Activated CD8-positive, alpha-beta T cell treated with anti-CD3 and anti-CD28 coated beads, Interleukin-2, amount 10 ng/mL, durations not matched to agents 7 days and 5 days (primary cell): Measurements from ENCODE around the gene LAPTM5. TPM values are rescaled to one million over a fixed set of nuclear protein-coding genes. Genes with fewer than 3 reads are reported as not detected.
A peak's percentile ranks its signal among the peaks of the same experiment; 100 is the strongest.
"Not testable (repeated sequence)": the region's sequence is repeated elsewhere in the genome, so short reads cannot be mapped to it uniquely, and the experiment has no call there.

Source experiments
- ATAC-seq: fragments of 150-1000 bp; cut with Tn5 transposase; one replicate; pipeline ENCODE4 v1.10.0; 2021; ENCODE audit warnings: moderate library complexity
- CTCF ChIA-PET: fragments of 350-600 bp; sonication (Branson Sonifier 250); formaldehyde crosslinking; loops from one replicate; lab custom pipeline; 2021; ENCODE audit warnings: antibody characterized with exemption; lab: Charles Lee
- POLR2A ChIA-PET: fragments of 350-600 bp; sonication (Branson Sonifier 250); formaldehyde crosslinking; loops from one replicate; lab custom pipeline; 2021; ENCODE audit warnings: antibody characterized with exemption; lab: Charles Lee
- DNase-seq: peaks from one replicate; pipeline ENCODE4 v3.0.0-alpha.2; 2020
- H3K27ac Mint-ChIP-seq: one replicate; pipeline ENCODE4 v1.8.0; 2021; ENCODE audit warnings: mild to moderate bottlenecking, mixed read lengths
- H3K27me3 Mint-ChIP-seq: one replicate; pipeline ENCODE4 v1.8.0; 2021; ENCODE audit warnings: low read depth, mixed read lengths
- H3K36me3 Mint-ChIP-seq: one replicate; pipeline ENCODE4 v1.8.0; 2021; ENCODE audit warnings: low read depth, mixed read lengths
- H3K4me1 Mint-ChIP-seq: one replicate; pipeline ENCODE4 v1.8.0; 2021; ENCODE audit warnings: low read depth, mixed read lengths
- H3K4me3 Mint-ChIP-seq: one replicate; pipeline ENCODE4 v1.8.0; 2021; ENCODE audit warnings: mild to moderate bottlenecking, mixed read lengths
- H3K9me3 Mint-ChIP-seq: one replicate; pipeline ENCODE4 v1.8.0; 2022; ENCODE audit warnings: mixed read lengths; ENCODE audit not compliant: insufficient read depth
- total RNA-seq, 2 experiments: library from RNA; stranded (reverse); gene quantifications; one replicate each; pipeline ENCODE4 v1.2.3, GENCODE V29; 2021

LAPTM5 gene
- total RNA-seq, 2 experiments from 2014 or later, result 407 to 413 TPM

- H3K27ac Mint-ChIP-seq, H3K36me3 Mint-ChIP-seq, H3K9me3 Mint-ChIP-seq, H3K27me3 Mint-ChIP-seq, H3K4me3 Mint-ChIP-seq, ATAC-seq, DNase-seq: not testable (repeated sequence)
- peaks cover 58% of the 10 kb centered on the region for H3K4me1 Mint-ChIP-seq
- ChIA-PET CTCF (interaction anchor here (1.4 to 17.9 kb wide), 4 partner anchors 10 to 44 kb away, joined by 4 to 242 read pairs (median 76); partner anchors contain the start of gene MATN1), POLR2A (interaction anchor here (14.0 kb wide), 1 partner anchor 19 kb away, joined by 290 read pairs; no protein-coding TSS in a partner anchor)
These were observed 9.4 kb upstream of the LAPTM5 start for GRCh38 chr1:30766948-30767347.

- POLR2A ChIA-PET, result interaction anchor here (1.2 to 14.0 kb wide), 2 partner anchors 8 to 18 kb away, joined by 12 to 290 read pairs; partner anchors contain the start of gene LAPTM5
- CTCF ChIA-PET, result interaction anchor here (1.4 to 17.9 kb wide), 4 partner anchors 9 to 43 kb away, joined by 4 to 242 read pairs (median 76); partner anchors contain the start of gene MATN1
- H3K4me1 Mint-ChIP-seq, result peaks cover 70% of the 10 kb centered on the region
- no peak overlapping the region for H3K4me3 Mint-ChIP-seq
- H3K27me3 Mint-ChIP-seq, result no peaks in the 10 kb centered on the region
- no peak for DNase-seq
- H3K27ac Mint-ChIP-seq, result peak overlapping the region; percentile 80
- H3K36me3 Mint-ChIP-seq, result no peaks in the 10 kb centered on the region
- no peaks in the 10 kb centered on the region for H3K9me3 Mint-ChIP-seq
- peak; percentile 57 for ATAC-seq
These were observed 8.2 kb upstream of the LAPTM5 start for GRCh38 chr1:30765556-30766434.

GRCh38 chr1:30764939-30765555 is 7.5 kb upstream of the LAPTM5 start:
- POLR2A ChIA-PET, result interaction anchor here (1.2 to 14.0 kb wide), 2 partner anchors 8 to 17 kb away, joined by 12 to 290 read pairs; partner anchors contain the start of gene LAPTM5

GRCh38 chr1:30764396-30764795 is 6.8 kb upstream of the LAPTM5 start:
- no peak for DNase-seq
- no peaks in the 10 kb centered on the region for H3K9me3 Mint-ChIP-seq
- H3K27me3 Mint-ChIP-seq, result no peaks in the 10 kb centered on the region
- H3K36me3 Mint-ChIP-seq, result no peaks in the 10 kb centered on the region
- ChIA-PET POLR2A (interaction anchor here (14.0 kb wide), 1 partner anchor 16 kb away, joined by 290 read pairs; no protein-coding TSS in a partner anchor), CTCF (interaction anchor here (4.5 to 17.9 kb wide), 3 partner anchors 14 to 41 kb away, joined by 40 to 242 read pairs (median 139); partner anchors contain the start of gene MATN1)
- H3K4me3 Mint-ChIP-seq, result no peak overlapping the region
- H3K27ac Mint-ChIP-seq, result peak overlapping the region; percentile 80
- peaks cover 84% of the 10 kb centered on the region for H3K4me1 Mint-ChIP-seq
- ATAC-seq, result no peak

More at GRCh38 chr1:30764939-30765555, 7.5 kb upstream of the LAPTM5 start:
- Mint-ChIP-seq H3K9me3 (no peaks in the 10 kb centered on the region), H3K27me3 (no peaks in the 10 kb centered on the region), H3K27ac (peak overlapping the region; percentile 80), H3K36me3 (no peaks in the 10 kb centered on the region), H3K4me1 (peaks cover 77% of the 10 kb centered on the region), H3K4me3 (no peak overlapping the region)
- DNase-seq (no peak), ATAC-seq (no peak)
- CTCF ChIA-PET, result interaction anchor here (2.5 to 17.9 kb wide), 3 partner anchors 14 to 42 kb away, joined by 14 to 242 read pairs (median 139); partner anchors contain the start of gene MATN1

GRCh38 chr1:30763651-30764248 is 6.2 kb upstream of the LAPTM5 start:
- ChIA-PET CTCF (interaction anchor here (3.3 to 17.9 kb wide), 5 partner anchors 14 to 40 kb away, joined by 18 to 242 read pairs (median 40); partner anchors contain the start of gene MATN1), POLR2A (interaction anchor here (14.0 kb wide), 1 partner anchor 16 kb away, joined by 290 read pairs; no protein-coding TSS in a partner anchor)
- Mint-ChIP-seq H3K36me3 (no peaks in the 10 kb centered on the region), H3K4me3 (no peak overlapping the region), H3K9me3 (no peaks in the 10 kb centered on the region), H3K27me3 (no peaks in the 10 kb centered on the region), H3K27ac (peak overlapping the region; percentile 39), H3K4me1 (peaks cover 88% of the 10 kb centered on the region)
- no peak for DNase-seq
- ATAC-seq, result no peak

GRCh38 chr1:30762930-30763650 is 5.5 kb upstream of the LAPTM5 start:
- no peaks in the 10 kb centered on the region for H3K36me3 Mint-ChIP-seq
- no peak for ATAC-seq
- ChIA-PET POLR2A (interaction anchor here (14.0 kb wide), 1 partner anchor 15 kb away, joined by 290 read pairs; no protein-coding TSS in a partner anchor), CTCF (interaction anchor here (1.4 to 17.9 kb wide), 6 partner anchors 13 to 40 kb away, joined by 5 to 242 read pairs (median 32); partner anchors contain the start of gene MATN1)
- H3K4me3 Mint-ChIP-seq, result no peak overlapping the region
- DNase-seq, result no peak
- no peaks in the 10 kb centered on the region for H3K27me3 Mint-ChIP-seq
- H3K27ac Mint-ChIP-seq, result peak overlapping the region; percentile 78
- no peaks in the 10 kb centered on the region for H3K9me3 Mint-ChIP-seq
- H3K4me1 Mint-ChIP-seq, result peaks cover 89% of the 10 kb centered on the region

GRCh38 chr1:30762152-30762929 is 4.8 kb upstream of the LAPTM5 start:
- no peaks in the 10 kb centered on the region for H3K9me3 Mint-ChIP-seq
- H3K36me3 Mint-ChIP-seq, result peaks cover under 1% of the 10 kb centered on the region
- H3K27me3 Mint-ChIP-seq, result no peaks in the 10 kb centered on the region
- peaks cover 90% of the 10 kb centered on the region for H3K4me1 Mint-ChIP-seq
- no peak for DNase-seq
- CTCF ChIA-PET, result interaction anchor here (1.2 to 17.9 kb wide), 8 partner anchors 10 to 167 kb away, joined by 3 to 242 read pairs (median 20); partner anchors contain the start of gene MATN1
- no peak for ATAC-seq
- H3K4me3 Mint-ChIP-seq, result no peak overlapping the region
- H3K27ac Mint-ChIP-seq, result peak overlapping the region; percentile 70
- POLR2A ChIA-PET, result interaction anchor here (14.0 kb wide), 1 partner anchor 14 kb away, joined by 290 read pairs; no protein-coding TSS in a partner anchor

GRCh38 chr1:30761381-30762151 is 4.0 kb upstream of the LAPTM5 start:
- no peak overlapping the region for H3K4me3 Mint-ChIP-seq
- ChIA-PET CTCF (interaction anchor here (1.2 to 17.9 kb wide), 9 partner anchors 9 to 167 kb away, joined by 3 to 242 read pairs (median 18); partner anchors contain the start of gene MATN1), POLR2A (interaction anchor here (0.8 to 14.0 kb wide), 4 partner anchors 9 to 43 kb away, joined by 3 to 290 read pairs (median 5); no protein-coding TSS in a partner anchor)

GRCh38 chr1:30760596-30761324 is 3.2 kb upstream of the LAPTM5 start:
- Mint-ChIP-seq H3K4me3 (peak overlapping the region; percentile 64), H3K27me3 (no peaks in the 10 kb centered on the region), H3K9me3 (no peaks in the 10 kb centered on the region), H3K36me3 (peaks cover 16% of the 10 kb centered on the region), H3K27ac (peak overlapping the region; percentile 83), H3K4me1 (peaks cover 81% of the 10 kb centered on the region)
- ChIA-PET CTCF (interaction anchor here (1.2 to 17.9 kb wide), 9 partner anchors 8 to 168 kb away, joined by 3 to 242 read pairs (median 18); partner anchors contain the start of gene MATN1), POLR2A (interaction anchor here (0.8 to 14.0 kb wide), 4 partner anchors 10 to 42 kb away, joined by 3 to 290 read pairs (median 5); no protein-coding TSS in a partner anchor)
- DNase-seq (no peak), ATAC-seq (peak; percentile 4)

More at GRCh38 chr1:30761381-30762151, 4.0 kb upstream of the LAPTM5 start:
- no peaks in the 10 kb centered on the region for H3K9me3 Mint-ChIP-seq
- no peaks in the 10 kb centered on the region for H3K27me3 Mint-ChIP-seq
- DNase-seq (no peak), ATAC-seq (no peak)
- peaks cover 8% of the 10 kb centered on the region for H3K36me3 Mint-ChIP-seq
- H3K27ac Mint-ChIP-seq, result peak overlapping the region; percentile 82
- peaks cover 89% of the 10 kb centered on the region for H3K4me1 Mint-ChIP-seq
